Esophagus muscularis mucosa (tissue), 4 donors: ENCODE data around the gene SOCS3.
A peak's percentile ranks its signal among the peaks of the same experiment; 100 is the strongest.

Experiments
- CTCF ChIP-seq, 3 experiments: fragments of 200-600 bp in 2 of 3; fragments of 450-650 bp in 1 of 3; sonication (generic) in 2 of 3; IDR thresholded peaks; one replicate each; pipeline ENCODE4 v1.5.1; 2017 to 2019; ENCODE audit warnings: antibody characterized with exemption in 3 of 3, mild to moderate bottlenecking in 2 of 3, moderate library complexity in 1 of 3
- EP300 ChIP-seq: sonication (generic); formaldehyde crosslinking; IDR thresholded peaks from one replicate; pipeline ENCODE4 v1.6.1; 2017; ENCODE audit warnings: antibody characterized with exemption
- POLR2A ChIP-seq: fragments of 450-650 bp; IDR thresholded peaks from one replicate; pipeline ENCODE4 v1.6.1; 2017; ENCODE audit warnings: antibody characterized with exemption, moderate library complexity, mild to moderate bottlenecking, low read depth
- POLR2AphosphoS5 ChIP-seq, 2 donors: sonication (generic); formaldehyde crosslinking; IDR thresholded peaks; one replicate each; pipeline ENCODE4 v1.6.1; 2017; ENCODE audit warnings: antibody characterized with exemption in 2 of 2

GRCh38 chr17:78358538-78359320 is 1.1 kb downstream of the SOCS3 start:
- TF ChIP-seq CTCF (IDR thresholded peaks at IDR 0.05) (no peak), POLR2A (no peak), POLR2AphosphoS5 (IDR thresholded peaks at IDR 0.05) (peak; percentile 4 to 17), EP300 (no peak)
